Occipital lobe (tissue), 2 donors: ENCODE results near the gene DNAJB6. TPM values are rescaled to one million over a fixed set of nuclear protein-coding genes. Genes with fewer than 3 reads are reported as not detected.
A peak's percentile ranks its signal among the peaks of the same experiment; 100 is the strongest.

Experiments used
- DNase-seq: peaks from one replicate; lab custom pipeline; 2025; lab: John Stamatoyannopoulos, UW
- total RNA-seq: library from RNA; depleted of rRNA; stranded (reverse); fragments of >200 nt; gene quantifications from one replicate; pipeline ENCODE4 v1.2.3, GENCODE V29; 2014

The DNAJB6 gene
- total RNA-seq = 179 TPM

DNA sequence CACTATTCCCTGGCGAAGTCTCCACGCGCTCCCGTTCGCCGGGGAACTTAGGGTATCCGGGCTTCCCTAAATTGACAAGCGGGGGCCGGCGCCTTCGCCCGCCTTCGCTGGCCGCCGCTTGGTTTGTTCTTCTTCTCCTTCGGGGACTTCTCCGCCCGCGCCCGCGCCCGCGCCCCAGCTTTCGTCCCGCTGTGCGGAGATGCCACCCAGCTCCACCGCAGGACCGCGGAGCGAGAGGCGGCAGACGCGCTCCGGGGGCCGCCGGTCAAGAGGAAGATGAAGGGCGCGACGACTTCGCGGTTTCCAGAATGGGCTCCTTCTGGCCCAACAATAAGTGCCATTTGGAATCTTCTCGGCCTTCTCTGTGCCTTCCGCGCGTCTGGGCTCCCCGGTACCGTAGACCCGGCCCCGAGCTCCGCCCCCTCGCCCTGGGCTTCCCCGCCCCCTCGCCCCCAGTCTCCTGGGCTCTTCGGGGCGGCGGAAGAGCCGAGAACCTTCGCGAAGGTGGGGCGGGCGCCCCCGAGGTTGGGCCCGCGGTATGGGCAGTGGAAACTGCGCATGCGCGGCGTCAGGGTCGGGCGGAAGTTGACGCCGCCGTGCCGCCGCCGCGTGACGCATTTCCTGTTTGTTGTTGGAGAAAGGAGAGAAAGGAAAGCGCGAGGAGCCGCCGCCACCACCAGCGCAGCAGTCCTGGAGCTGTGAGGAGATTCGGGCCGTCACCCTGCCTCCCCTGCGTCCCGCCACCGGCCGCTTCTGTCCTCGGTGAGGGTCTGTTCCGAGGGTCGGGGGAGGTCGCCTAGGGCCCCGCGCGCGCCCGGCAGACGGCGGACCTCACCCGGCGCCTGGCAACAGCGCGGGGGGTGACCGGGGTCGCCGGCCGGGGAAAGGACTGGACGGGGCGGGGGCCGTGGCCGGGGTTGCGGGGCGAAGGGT lies at the start of gene DNAJB6:
Gene DNAJB6 (plus strand): TSS at position 622 of the 933 bp plus-strand sequence. CDS start 21,569 bp downstream, outside the sequence.
- peak; percentile 79 for DNase-seq

DNA sequence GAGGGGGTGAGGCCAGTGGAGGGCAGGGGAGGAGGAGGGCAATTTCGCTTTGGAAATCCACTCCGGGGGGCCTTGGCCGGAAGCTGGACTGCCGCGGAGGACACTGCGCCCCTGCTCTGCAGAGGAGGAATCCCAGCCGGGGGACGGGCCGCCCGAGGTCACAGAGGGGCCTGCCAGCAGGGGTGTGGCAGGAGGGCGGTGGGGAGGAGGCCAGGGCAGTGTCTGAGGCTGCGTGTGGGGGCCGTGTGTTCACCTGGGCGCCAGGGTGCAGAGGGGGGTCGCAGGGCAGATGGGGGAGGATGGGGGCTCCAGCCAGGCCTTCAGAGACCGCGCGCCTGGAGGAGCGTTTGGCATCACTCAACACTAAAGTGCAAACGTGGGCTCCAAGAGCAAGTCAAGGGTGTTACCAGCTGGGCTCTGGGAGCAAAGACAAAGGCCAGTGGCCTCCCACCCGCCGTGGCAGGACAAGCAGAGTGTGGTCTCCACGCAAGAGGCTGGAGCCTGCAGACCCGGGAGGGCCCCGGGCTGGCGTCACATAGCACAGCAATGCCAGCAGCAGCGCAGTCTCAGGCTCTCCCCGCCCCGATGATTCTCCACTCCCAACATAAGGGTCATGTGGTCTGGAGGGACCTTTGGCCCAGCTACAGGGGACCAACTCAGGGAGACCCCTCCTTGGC lies 45.3 kb upstream of the DNAJB6 start:
- no peak for DNase-seq

DNA sequence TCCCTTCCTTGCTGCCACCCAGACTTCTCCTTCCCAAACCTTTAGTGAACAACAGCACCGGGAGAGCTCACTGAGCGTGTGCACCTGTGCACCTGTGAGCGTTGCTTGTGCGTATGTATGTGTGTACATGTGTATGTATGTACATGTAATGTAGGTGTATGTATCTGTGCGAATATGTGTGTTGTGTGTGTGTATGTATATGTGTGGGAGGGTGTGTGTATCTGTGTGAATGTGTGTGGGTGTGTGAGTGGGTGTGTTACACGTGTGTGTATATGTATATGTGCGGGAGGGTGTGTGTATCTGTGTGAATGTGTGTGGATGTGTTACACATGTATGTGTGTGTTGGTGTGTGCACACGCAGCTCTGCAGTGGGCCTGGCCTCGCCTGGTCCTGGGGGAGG lies 44.5 kb upstream of the DNAJB6 start:
- DNase-seq = no peak

GRCh38 chr7:157292770-157293412 lies 43.9 kb upstream of the DNAJB6 start:
- DNase-seq = no peak

- no peak for DNase-seq
These were observed 43.4 kb upstream of the DNAJB6 start for GRCh38 chr7:157293413-157293788.

DNA sequence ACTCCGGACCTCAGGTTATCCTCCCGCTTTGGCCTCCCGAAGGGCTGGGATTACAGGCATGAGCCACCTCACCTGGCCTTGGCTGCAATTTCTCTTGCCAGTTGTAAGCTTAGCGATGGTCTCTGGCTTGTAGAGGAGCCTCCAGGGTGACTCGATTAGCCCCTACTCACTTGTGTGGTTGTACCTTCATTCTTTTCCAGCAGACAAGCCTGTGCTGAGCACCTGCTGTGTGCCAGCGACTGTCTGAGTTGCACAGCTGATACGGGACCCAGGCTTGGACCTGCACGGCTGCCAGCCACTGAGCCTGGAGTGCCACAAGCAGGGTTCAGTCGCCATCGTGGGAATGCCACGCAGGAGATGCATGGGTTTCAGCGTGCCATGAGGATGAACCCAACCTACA lies 42.0 kb upstream of the DNAJB6 start:
- DNase-seq = no peak

- DNase-seq = no peak
These were observed 41.5 kb upstream of the DNAJB6 start for GRCh38 chr7:157295338-157295737.

DNA sequence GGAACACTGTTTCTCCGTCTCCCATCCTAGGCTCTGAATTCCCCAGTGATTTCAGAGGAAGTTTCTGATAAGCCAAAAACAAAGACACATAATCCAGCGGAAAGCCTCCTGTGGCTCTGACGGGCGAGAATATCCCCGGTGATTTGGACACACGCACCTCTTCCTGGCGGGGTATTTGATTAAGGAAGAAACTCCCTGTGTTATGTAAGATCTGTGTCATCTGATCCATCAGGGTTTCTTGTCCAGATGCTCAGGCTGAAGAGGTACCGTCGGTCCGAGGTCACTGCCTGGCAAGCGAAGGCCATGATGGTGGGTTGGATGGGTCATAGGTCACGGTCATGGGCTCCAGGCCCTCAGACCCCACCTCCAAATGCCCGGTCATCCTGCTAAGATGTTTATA lies 39.6 kb upstream of the DNAJB6 start:
- no peak for DNase-seq

DNA sequence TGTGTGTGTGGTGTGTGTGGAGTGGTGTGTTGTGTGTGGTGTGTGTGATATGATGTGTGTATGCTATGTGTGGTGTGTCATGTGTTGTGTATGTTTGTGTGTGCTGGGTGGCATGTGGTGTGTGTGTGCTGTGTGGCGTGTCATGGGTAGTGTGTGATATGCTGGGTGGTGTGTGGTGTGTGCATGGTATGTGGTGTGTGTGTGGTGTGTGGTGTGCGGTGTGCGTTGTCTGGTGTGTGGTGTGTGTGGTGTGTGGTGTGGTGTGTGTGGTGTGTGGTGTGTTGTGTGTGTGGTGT lies 37.5 kb upstream of the DNAJB6 start:
- no peak for DNase-seq

DNA sequence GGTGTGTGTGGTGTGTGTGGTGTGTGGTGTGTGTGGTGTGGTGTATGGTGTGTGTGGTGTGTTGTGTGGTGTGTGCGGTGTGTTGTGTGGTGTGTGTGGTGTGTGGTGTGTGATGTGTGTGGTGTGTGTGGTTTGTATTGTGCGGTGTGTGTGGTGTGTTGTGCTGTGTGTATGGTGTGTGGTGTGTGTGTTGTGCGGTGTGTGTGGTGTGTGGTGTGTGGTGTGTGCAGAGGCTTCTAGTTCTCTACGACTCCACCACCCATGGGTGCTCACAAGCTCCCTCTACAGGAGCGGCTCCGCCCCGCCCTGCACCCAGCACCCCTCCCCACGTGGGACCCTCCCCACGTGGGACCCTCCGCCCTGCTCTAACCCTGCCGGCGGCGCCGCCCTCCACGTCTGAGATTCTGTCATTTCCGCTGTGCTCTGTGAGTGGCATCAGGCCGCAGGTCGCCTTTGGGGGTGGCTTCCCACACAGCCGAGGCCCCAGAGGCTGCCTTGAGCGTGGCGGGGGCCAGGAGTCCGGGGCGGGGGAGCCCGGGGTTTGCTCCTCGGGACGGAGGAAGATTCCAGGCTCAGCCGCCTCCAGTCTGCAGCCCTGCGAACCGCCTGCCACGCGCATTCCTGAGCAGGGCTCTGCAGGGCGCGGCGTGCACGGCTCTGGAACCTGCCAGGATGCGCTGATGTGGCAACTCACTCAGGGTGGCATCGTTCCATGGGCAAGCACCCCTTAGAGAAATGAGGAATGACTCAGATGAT lies 37.0 kb upstream of the DNAJB6 start:
- no peak for DNase-seq

GRCh38 chr7:157300369-157300825 lies 36.4 kb upstream of the DNAJB6 start:
- no peak for DNase-seq

DNA sequence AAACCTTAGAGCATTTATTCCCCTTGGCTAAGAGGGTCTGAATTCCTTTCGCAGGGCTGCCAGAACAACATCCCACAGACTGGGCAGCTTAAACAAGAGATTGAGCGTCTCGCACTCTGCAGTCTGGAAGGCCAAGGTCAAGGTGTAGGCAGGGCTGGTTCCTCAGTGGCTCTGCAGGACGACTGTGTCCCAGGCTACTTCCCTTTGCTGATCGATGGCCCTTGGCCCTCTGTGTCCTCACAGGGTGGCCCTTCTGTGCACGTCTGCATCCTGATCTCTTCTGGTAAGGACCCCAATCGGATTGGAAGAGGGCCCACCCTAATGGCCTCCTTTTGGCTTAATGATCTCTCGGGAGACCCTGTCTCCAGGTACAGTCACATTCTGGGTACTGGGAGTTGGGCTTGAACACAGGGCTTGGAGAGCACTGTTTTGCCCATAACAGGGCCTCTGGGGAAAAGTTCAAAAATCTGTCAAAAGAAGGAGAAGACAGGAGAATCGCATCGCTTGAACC lies 35.1 kb upstream of the DNAJB6 start:
- no peak for DNase-seq

DNA sequence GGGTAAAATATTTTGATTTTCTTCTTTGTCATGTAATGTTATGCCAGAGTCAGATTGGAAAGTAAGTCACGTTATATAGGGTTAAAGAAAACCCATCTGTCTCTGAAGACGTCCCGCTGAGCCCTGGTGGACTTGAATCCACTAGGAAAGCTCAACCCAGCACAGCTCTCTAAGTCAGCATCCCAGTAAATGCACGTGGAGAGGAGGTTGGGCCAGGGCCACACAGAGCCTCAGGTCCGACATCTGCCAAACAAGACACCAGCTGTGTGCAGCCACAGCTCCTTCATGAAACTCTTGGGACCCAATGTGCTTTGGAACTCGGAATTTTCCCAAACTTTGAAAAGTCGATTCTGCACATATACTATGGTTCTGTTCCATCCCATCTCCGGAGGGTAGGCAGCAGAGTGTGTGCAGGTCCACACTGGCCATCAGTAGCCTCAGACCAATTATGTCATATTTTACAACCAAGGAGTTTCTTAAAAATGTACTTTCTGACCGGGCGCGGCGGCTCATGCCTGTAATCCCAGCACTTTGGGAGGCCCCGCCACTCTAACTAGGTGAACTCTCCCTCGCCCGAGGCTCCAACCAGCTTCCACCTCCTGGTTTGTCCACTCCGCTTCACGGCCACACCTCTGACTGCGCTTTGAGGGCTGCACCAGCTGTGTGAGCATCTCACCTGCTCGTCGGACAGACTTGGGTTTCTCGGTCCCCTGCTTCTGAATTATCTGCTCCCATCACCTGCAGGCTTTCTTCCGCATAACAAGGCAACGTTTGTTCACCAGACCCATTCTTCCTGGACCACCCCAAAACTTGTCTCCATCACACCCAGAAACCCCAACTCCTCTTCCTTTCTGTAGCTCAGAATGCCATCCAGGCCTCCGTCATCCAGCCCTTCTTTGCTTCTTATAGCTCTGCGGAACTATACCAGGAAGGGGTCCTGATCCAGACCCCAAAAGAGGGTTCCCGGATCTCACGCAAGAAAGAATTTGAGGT lies 29.7 kb upstream of the DNAJB6 start:
- no peak for DNase-seq

DNA sequence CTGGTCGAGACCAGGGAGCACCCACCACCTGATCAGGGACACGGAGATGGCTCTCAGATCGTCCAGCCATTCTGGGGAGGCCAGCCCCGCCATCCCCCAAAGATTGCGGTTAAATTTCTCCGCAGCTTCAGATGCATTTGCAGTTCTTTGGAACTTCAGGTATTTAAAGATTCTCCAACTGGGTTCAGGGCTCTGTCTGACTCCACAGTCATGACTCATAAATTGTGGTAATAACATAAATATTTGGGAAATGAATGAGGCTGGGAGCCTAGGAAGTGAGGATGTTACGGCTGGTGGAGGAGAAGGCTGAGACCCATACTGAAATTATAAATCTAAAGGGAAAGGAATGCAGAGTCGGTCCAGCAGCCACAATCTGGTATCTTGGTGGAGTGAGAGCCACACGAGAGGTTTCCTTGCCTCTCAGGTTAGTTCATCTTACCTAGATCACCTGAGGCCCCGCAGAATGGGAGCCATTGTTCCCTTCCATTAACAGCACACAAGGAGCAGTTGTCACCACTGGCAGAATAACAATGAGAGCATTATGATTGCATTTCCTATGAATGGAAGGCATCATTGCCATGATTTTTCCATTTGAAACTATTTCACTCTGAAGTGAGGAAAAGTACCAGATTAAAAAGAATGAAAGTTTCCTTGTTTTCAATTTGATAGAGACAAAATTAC lies 26.7 kb upstream of the DNAJB6 start:
- no peak for DNase-seq

DNA sequence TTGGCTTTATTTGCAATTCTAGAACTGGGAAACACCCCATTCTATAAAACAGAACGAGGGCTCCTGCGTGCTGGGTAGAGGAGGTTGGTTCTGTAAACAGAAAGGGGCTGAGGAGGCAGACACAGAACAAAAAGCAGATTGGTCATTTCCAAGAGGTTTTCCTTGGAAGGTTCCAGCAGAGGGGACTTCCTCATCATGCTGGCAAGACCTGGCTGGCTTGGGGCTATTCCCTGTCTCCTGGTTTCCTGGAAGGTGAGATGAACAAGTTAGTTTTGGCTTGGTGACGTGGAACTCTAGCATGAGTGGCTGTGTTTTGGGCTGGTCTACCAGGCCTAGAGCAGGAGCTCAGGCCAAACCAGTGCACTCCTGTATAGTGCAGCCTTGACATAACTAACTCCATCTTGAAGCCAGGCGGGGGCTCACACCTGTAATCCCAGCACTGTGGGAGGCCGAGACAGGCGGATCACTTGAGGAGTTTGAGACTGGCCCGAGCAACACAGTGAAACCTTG lies 26.1 kb upstream of the DNAJB6 start:
- no peak for DNase-seq

DNA sequence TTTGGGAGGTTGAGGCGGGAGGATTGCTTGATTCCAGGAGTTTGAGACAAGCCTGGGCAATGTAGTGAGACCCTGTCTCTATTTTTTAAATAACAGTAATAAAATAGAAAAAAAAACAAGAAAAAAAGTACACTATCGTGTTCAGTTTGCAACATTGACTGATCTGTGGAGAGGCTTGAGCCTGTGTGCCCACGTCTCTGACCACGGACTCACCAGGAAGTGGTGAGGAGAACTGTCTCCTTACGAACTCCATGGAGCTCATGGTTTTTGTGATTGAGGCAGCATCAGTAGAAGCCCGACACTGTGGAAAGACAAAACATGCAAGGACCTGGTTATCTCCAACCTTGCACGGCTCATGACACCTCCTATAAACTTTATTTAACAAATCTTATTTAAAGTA lies 23.9 kb upstream of the DNAJB6 start:
- DNase-seq = no peak

- DNase-seq = no peak
These were observed 23.2 kb upstream of the DNAJB6 start for GRCh38 chr7:157313645-157314044.

DNA sequence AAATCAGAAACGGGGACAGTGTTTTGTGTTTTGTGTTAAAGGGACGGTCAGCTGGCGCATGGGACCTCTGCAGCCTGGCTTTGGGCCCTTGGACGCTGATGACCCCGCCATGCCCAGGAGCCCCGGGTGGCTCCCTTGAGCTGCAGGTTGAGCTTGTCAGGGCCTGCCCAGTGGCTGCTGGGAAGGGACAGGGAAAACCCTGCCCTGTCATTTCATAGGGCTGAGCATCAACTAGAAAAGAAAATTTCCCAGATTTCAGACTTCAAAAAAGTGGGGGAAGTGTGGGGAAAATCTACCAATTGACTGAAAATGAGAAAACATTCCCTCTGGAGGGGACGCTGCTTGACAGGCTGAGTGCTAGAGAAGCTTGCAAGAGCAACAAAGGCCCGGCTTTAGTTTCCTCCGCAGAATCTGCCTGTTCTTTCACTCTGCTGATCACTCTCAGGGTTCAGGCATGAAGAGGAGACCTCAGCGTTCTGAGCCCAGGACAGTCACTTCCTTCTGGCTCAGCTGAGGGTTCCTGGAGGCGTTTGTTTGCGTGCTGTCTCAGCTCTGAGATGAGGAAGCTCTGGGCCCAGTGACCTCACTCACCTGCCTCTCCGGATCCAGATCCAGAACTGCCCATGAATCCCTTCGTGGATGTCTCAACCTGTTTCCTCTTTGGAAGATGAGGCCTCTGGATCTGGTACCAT lies 18.6 kb upstream of the DNAJB6 start:
- no peak for DNase-seq

DNA sequence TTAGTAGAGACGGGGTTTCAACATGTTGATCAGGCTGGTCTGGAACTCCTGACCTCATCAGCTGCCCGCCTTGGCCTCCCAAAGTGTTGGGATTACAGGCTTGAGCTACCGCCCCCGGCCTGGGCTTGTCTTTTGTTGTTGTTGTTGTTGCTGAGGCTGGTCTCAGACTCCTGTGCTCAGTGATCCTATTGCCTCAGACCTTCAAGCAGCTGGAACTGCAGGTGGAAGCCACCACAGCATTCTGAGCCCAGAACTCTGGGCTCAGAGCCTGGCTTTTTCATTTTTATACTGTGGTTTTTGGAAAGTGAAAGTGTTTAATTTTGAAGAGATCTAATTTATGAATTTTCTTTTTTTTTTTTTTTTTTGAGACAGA lies 16.2 kb upstream of the DNAJB6 start:
- DNase-seq = no peak
